ENCODE data around the gene B3GNT3.

B3GNT3 gene

GRCh38 chr19:17861542-17862402 lies 66.8 kb downstream of the B3GNT3 start:
- DNase-seq = no peak

- no peak for DNase-seq
Observed at GRCh38 chr19:17862711-17863519, 68.0 kb downstream of the B3GNT3 start.

Measured in stimulated activated CD4-positive, alpha-beta T cell treated with anti-CD3 and anti-CD28 coated beads, Interleukin-12 subunit alpha, Interleukin-12 subunit beta, amount 100 ng/mL, for 4 hours (primary cell).